ENCODE results near the gene SLFN13.

DNA sequence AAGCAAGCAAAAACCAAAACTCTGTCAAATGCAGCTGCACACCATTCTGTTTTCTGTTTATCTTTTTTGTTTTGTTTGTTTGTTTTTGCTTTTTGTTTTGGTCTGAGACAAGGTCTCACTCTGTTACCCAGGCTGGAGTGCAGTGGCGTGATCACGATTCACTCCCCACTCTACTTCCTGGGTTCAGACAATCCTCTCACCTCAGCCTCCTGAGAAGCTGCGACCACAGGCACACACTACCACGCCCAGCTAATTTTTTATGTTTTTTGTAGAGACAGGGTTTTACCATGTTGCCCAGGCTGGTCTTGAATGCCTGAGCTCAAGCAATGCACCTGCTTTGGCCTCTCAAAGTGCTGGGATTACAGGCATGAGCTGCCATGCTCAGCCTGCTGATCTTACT is 19.3 kb upstream of the SLFN13 start:
- TF ChIP-seq, protein P1, sequence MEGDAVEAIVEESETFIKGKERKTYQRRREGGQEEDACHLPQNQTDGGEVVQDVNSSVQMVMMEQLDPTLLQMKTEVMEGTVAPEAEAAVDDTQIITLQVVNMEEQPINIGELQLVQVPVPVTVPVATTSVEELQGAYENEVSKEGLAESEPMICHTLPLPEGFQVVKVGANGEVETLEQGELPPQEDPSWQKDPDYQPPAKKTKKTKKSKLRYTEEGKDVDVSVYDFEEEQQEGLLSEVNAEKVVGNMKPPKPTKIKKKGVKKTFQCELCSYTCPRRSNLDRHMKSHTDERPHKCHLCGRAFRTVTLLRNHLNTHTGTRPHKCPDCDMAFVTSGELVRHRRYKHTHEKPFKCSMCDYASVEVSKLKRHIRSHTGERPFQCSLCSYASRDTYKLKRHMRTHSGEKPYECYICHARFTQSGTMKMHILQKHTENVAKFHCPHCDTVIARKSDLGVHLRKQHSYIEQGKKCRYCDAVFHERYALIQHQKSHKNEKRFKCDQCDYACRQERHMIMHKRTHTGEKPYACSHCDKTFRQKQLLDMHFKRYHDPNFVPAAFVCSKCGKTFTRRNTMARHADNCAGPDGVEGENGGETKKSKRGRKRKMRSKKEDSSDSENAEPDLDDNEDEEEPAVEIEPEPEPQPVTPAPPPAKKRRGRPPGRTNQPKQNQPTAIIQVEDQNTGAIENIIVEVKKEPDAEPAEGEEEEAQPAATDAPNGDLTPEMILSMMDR (conservative IDR thresholded peaks at IDR 0.05), result no peak
- no peak for TF ChIP-seq EZH2 (IDR thresholded peaks at IDR 0.05; ENCODE audit: low read depth)

Data from PC-9 (cell line).